CD4-positive, alpha-beta T cell (primary cell): Measurements from ENCODE around the gene ARID1B. TPM values are rescaled to one million over a fixed set of nuclear protein-coding genes. Genes with fewer than 3 reads are reported as not detected.
A peak's percentile ranks its signal among the peaks of the same experiment; 100 is the strongest.

Experiments used
- ATAC-seq: fragments of 200-7000 bp; cut with Tn5 transposase; one replicate; pipeline ENCODE4 v1.10.0; 2022; ENCODE audit warnings: mild to moderate bottlenecking; ENCODE audit not compliant: poor library complexity
- CTCF ChIA-PET: fragments of 350-600 bp; sonication (Branson Sonifier 250); formaldehyde crosslinking; loops from one replicate; lab custom pipeline; 2021; ENCODE audit warnings: antibody characterized with exemption, inconsistent platforms; lab: Charles Lee
- POLR2A ChIA-PET: fragments of 350-600 bp; sonication (Branson Sonifier 250); formaldehyde crosslinking; loops from one replicate; lab custom pipeline; 2021; ENCODE audit warnings: antibody characterized with exemption, inconsistent platforms; lab: Charles Lee
- DNase-seq, 14 experiments: peaks; one replicate each; pipeline ENCODE4 v3.0.0-alpha.2; 2013 to 2020; ENCODE audit warnings: mixed read lengths in 2 of 14
- H3K27ac ChIP-seq, 2 donors: one replicate each; pipeline versions ENCODE4 v1.5.1 to v1.7.0; 2013; ENCODE audit warnings: low read length in 2 of 2, low read depth in 1 of 2, mild to moderate bottlenecking in 1 of 2
- H3K27me3 ChIP-seq, 2 experiments: 1 replicate in 1 of 2; 2 replicates in 1 of 2; pipeline versions ENCODE4 v1.6.1 to v1.7.0; 2013; ENCODE audit warnings: low read length in 2 of 2, control low read depth in 1 of 2, mild to moderate bottlenecking in 1 of 2, moderate library complexity in 1 of 2; ENCODE audit not compliant: insufficient read depth in 2 of 2, control insufficient read depth in 1 of 2
- H3K36me3 ChIP-seq: one replicate; pipeline ENCODE4 v1.6.1; 2013; ENCODE audit warnings: low read length, control low read depth; ENCODE audit not compliant: insufficient read depth
- H3K4me1 ChIP-seq: one replicate; pipeline ENCODE4 v1.6.1; 2013; ENCODE audit warnings: low read length, control low read depth; ENCODE audit not compliant: insufficient read depth
- H3K4me3 ChIP-seq: one replicate; pipeline ENCODE4 v1.5.1; 2013; ENCODE audit warnings: mild to moderate bottlenecking, low read length, moderate library complexity
- H3K9me3 ChIP-seq, 2 experiments: 1 replicate in 1 of 2; 2 replicates in 1 of 2; pipeline versions ENCODE4 v1.6.1 to v1.7.0; 2013; ENCODE audit warnings: low read length in 2 of 2, mild to moderate bottlenecking in 2 of 2, control low read depth in 1 of 2, moderate library complexity in 1 of 2; ENCODE audit not compliant: control insufficient read depth in 1 of 2, insufficient read depth in 1 of 2
- H3K27ac Mint-ChIP-seq: one replicate; pipeline ENCODE4 v1.8.0; 2020; ENCODE audit warnings: mixed read lengths
- H3K27me3 Mint-ChIP-seq: one replicate; pipeline ENCODE4 v1.8.0; 2021; ENCODE audit warnings: mixed read lengths
- H3K36me3 Mint-ChIP-seq: one replicate; pipeline ENCODE4 v1.8.0; 2021; ENCODE audit warnings: low read depth, mixed read lengths
- H3K4me1 Mint-ChIP-seq: one replicate; pipeline ENCODE4 v1.8.0; 2021; ENCODE audit warnings: low read depth, mixed read lengths
- H3K4me3 Mint-ChIP-seq: one replicate; pipeline ENCODE4 v1.8.0; 2020; ENCODE audit warnings: mild to moderate bottlenecking, mixed read lengths
- H3K9me3 Mint-ChIP-seq: one replicate; pipeline ENCODE4 v1.8.0; 2020; ENCODE audit warnings: mixed read lengths
- intact Hi-C, 2 experiments: fragments of 100-400 bp; cut with DNase I in 1 of 2; cut with micrococcal nuclease in 1 of 2; formaldehyde crosslinking; loops; one replicate each; pipeline versions ENCODE4 v1.15.1 to v1.9.0; 2023 to 2025; cut with DNase I, micrococcal nuclease
- total RNA-seq, 174 experiments: library from RNA in 2 of 174; stranded (reverse) in 2 of 174; gene quantifications; one replicate each; pipeline ENCODE4 v1.2.3 and lab custom pipeline; 2021 to 2026
- TF ChIP-seq, protein P1 (sequence below): fragments of 200-600 bp; IDR thresholded peaks from one replicate; pipeline ENCODE4 v1.8.0; 2022; ENCODE audit warnings: antibody characterized with exemption, mild to moderate bottlenecking

ARID1B gene
- total RNA-seq, 2 experiments from 2014 or later = 120 to 125 TPM

DNA sequence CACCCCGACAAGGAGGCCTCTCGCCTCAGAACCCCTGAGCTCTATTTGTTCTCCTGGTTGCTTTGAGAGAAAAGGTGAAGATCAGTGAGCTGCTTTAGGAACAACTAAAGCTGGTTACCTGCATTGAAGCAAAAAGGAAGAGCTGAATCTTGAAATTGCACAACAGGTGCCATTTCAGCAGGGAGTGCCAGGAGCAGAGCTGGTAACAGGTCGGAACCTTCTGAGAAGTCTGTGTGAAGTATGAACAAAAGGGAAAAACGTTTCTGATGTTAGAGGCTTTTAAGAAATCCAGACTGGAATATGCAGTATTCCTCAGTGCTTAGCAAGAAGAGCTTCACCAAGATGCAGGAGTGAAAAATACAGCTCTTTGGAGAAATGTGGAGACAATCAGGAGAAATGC lies 382.2 kb downstream of the ARID1B start:
- POLR2A ChIA-PET = no interaction called here

DNA sequence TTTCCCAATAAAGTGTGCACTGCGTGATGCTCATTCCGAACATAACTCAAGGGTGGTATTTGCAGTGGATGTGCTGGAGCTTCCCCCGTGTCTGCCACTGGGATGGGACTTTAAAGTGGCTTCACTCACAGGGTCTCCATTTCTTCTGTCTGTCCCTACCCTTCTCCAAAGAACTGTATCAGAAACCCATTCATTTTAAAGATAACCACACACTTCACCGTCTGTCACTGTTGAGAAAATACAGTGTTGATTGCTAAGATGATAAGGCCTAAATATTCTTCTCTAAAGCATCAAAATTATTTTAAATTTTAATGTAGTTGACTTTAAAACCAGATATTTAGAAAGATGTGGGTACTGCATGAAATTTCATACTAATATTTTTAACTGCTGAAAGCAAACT lies 384.7 kb downstream of the ARID1B start:
- Histone ChIP-seq H3K4me3 (no peak overlapping the region), H3K27ac (no peak overlapping the region), H3K27me3 (no peaks in the 10 kb centered on the region), H3K9me3 (no peaks in the 10 kb centered on the region), H3K4me1 (no peaks in the 10 kb centered on the region), H3K36me3 (peaks cover 21% of the 10 kb centered on the region)
- Mint-ChIP-seq H3K9me3 (no peaks in the 10 kb centered on the region), H3K4me3 (no peak overlapping the region), H3K27ac (no peak overlapping the region), H3K36me3 (peaks cover 43% of the 10 kb centered on the region), H3K4me1 (peaks cover 4% of the 10 kb centered on the region), H3K27me3 (no peaks in the 10 kb centered on the region)
- DNase-seq (no peak), ATAC-seq (no peak)
- ChIA-PET CTCF (no interaction called here), POLR2A (no interaction called here)
- TF ChIP-seq, protein P1, sequence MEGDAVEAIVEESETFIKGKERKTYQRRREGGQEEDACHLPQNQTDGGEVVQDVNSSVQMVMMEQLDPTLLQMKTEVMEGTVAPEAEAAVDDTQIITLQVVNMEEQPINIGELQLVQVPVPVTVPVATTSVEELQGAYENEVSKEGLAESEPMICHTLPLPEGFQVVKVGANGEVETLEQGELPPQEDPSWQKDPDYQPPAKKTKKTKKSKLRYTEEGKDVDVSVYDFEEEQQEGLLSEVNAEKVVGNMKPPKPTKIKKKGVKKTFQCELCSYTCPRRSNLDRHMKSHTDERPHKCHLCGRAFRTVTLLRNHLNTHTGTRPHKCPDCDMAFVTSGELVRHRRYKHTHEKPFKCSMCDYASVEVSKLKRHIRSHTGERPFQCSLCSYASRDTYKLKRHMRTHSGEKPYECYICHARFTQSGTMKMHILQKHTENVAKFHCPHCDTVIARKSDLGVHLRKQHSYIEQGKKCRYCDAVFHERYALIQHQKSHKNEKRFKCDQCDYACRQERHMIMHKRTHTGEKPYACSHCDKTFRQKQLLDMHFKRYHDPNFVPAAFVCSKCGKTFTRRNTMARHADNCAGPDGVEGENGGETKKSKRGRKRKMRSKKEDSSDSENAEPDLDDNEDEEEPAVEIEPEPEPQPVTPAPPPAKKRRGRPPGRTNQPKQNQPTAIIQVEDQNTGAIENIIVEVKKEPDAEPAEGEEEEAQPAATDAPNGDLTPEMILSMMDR = no peak
- intact Hi-C loops = no loop called here

More for the DNA sequence above, 382.2 kb downstream of the ARID1B start:
- CTCF ChIA-PET = interaction anchor here (0.6 kb wide), 1 partner anchor 871 kb away, joined by 3 read pairs; no protein-coding TSS in a partner anchor
- no peak overlapping the region for H3K27ac ChIP-seq
- H3K36me3 ChIP-seq = peaks cover 22% of the 10 kb centered on the region
- Mint-ChIP-seq H3K36me3 (peaks cover 50% of the 10 kb centered on the region), H3K4me1 (peaks cover 4% of the 10 kb centered on the region), H3K9me3 (no peaks in the 10 kb centered on the region), H3K4me3 (no peak overlapping the region), H3K27me3 (no peaks in the 10 kb centered on the region), H3K27ac (peak overlapping the region; percentile 37)
- H3K4me3 ChIP-seq = no peak overlapping the region
- no peaks in the 10 kb centered on the region for H3K4me1 ChIP-seq
- TF ChIP-seq, protein P1 = no peak
- ATAC-seq = no peak
- intact Hi-C loops = no loop called here
- H3K9me3 ChIP-seq = no peaks in the 10 kb centered on the region
- no peaks in the 10 kb centered on the region for H3K27me3 ChIP-seq
- no peak for DNase-seq

DNA sequence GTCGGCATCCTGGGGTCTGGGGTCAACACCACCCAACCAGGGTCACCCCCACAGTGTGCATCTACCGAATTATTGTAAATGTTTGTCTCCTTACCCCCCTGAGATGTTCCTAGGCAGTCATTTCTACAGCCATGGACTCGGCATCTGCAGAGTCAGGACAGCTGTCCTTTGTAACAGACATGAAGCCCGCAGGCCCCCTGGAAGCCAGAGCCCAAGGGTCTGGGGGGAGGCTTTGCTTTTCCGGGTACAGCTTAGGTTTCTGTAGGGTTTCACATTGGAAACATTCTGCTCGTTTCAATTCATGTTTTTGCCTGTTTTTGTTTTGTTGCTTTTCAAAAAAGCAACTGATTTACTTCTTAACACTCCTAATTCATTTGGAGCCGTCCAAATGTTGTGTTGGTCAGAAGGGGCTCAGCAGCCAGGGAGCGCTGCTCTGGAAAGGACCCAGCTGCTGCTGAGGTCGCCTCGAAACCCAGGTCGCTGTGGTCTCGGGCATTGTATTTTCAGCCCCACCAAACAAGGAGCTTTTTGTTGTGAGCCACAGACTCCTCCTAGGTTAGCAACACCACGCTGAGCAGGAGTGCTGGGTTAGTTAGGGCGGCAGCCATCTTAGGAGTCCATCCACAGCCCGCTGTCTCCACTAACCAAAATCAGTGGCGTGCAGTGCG lies 385.7 kb downstream of the ARID1B start:
- Mint-ChIP-seq H3K4me3 (no peak overlapping the region), H3K36me3 (peaks cover 45% of the 10 kb centered on the region), H3K9me3 (no peaks in the 10 kb centered on the region), H3K27ac (no peak overlapping the region), H3K27me3 (no peaks in the 10 kb centered on the region), H3K4me1 (no peaks in the 10 kb centered on the region)
- TF ChIP-seq, protein P1 = no peak
- no peaks in the 10 kb centered on the region for H3K4me1 ChIP-seq
- CTCF ChIA-PET = no interaction called here
- ATAC-seq (no peak), DNase-seq (no peak)
- H3K27me3 ChIP-seq = no peaks in the 10 kb centered on the region
- no peaks in the 10 kb centered on the region for H3K9me3 ChIP-seq
- peaks cover 26% of the 10 kb centered on the region for H3K36me3 ChIP-seq
- intact Hi-C loops = no loop called here
- POLR2A ChIA-PET = no interaction called here
- H3K4me3 ChIP-seq = no peak overlapping the region
- H3K27ac ChIP-seq = no peak overlapping the region
